ENCODE data around the gene DNMT1. TPM values are rescaled to one million over a fixed set of nuclear protein-coding genes. Genes with fewer than 3 reads are reported as not detected.

Gene DNMT1
- total and polyA plus RNA-seq, 2 donors (not counting 1 experiment from before 2014, with no cell fraction given) = 53.0 to 119 TPM

DNA sequence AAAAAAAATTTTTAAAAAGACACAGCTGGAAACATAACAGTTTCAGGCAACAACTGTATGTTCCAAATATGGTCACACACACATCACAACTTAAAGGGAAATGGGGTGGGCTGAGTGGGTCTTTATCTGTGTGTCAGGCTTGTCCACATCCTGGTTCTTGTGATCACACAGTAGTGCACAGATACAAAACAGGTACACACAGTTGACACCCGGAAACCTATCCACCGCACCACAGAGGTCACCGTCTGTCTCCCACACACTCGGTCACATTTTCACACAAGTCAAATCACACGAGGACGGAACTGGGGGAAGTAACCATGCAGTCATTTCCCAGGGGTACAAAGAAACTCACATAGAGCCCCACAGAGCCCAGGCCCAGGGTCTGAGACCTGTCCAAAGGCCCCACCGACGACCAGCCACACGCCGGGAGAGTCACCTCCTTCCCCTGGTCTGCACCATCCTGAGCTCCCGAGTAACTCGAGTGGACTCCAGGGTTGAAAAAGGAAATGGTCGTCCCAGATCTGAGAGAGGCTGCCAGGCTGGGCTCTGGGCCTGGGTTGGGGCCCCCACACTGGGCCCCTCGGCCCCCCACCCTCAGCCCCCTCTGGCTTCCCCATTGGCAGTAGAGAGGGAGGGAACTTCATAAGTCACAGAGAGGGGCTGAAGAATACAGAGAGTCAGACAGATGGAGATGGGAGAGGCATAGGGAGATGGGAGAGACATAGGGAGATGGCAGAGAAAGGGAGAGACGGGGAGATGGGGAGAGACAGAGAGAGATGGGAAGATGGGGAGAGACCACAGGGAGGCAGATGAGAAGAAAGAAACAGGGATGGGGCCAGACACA, 89.9 kb downstream of the DNMT1 start:
- CTCF ChIA-PET = interaction anchor here (0.7 to 14.9 kb wide), 5 partner anchors 9 to 90 kb away, joined by 3 to 263 read pairs (median 4); partner anchors contain the start of genes DNMT1, EIF3G and P2RY11
- H3K36me3 ChIP-seq (replicated peaks in 1 of 2; ENCODE audit: control extremely low read depth in 1 of 2, control insufficient read depth in 1 of 2, extremely low read depth in 1 of 2, insufficient read depth in 2 of 2, low read length in 1 of 2) = peaks cover 0 to 28% of the 10 kb centered on the region in 2 experiments
- H3K4me2 ChIP-seq (replicated peaks; ENCODE audit: low read depth, low read length, poor library complexity, severe bottlenecking) = peak overlapping the region; percentile 83
- ATAC-seq (ENCODE audit: low read depth) (peak; percentile 33), DNase-seq (peak; percentile 91)
- POLR2A ChIA-PET = interaction anchor here (1.0 to 6.1 kb wide), 4 partner anchors 8 to 166 kb away, joined by 3 to 62 read pairs (median 16); partner anchors contain the start of genes ICAM1 and P2RY11
- Mint-ChIP-seq H3K27ac (peak overlapping the region; percentile 99), H3K27me3 (no peaks in the 10 kb centered on the region), H3K9me3 (ENCODE audit: insufficient read depth) (no peaks in the 10 kb centered on the region), H3K4me3 (peak overlapping the region; percentile 92), H3K4me1 (peaks cover 55% of the 10 kb centered on the region)
- WGBS (ENCODE audit: insufficient coverage) = 16% methylated on average over 11 of the region's 15 CpGs
- H4K20me1 ChIP-seq (ENCODE audit: control insufficient read depth, insufficient read depth, low read length, poor library complexity, severe bottlenecking) = peaks cover 26% of the 10 kb centered on the region
- H3K4me1 ChIP-seq (ENCODE audit: control insufficient read depth in 2 of 2, insufficient read depth in 2 of 2, low read length in 2 of 2) = peaks cover 55 to 75% of the 10 kb centered on the region in 2 donors
- peak overlapping the region; percentile 50 for H3K9ac ChIP-seq (ENCODE audit: low read length)
- H3K79me2 ChIP-seq (ENCODE audit: control insufficient read depth, insufficient read depth, low read length) = peaks cover 36% of the 10 kb centered on the region
- H3K9me3 ChIP-seq (ENCODE audit: control extremely low read depth in 1 of 3, control insufficient read depth in 2 of 3, insufficient read depth in 1 of 3, low read length in 2 of 3) = no peaks in the 10 kb centered on the region
- intact Hi-C loops (cut with micrococcal nuclease) = loop anchor here (10.0 kb wide), 1 partner anchor 300 kb away; the partner anchor contains the start of gene CDC37
- peak overlapping the region; percentile 97 to 99 for H3K27ac ChIP-seq (ENCODE audit: low read length in 2 of 2)
- no peaks in the 10 kb centered on the region for H3K27me3 ChIP-seq (replicated peaks in 1 of 4; ENCODE audit: control extremely low read depth in 1 of 4, control insufficient read depth in 3 of 4, insufficient read depth in 4 of 4, low read length in 3 of 4)
- no peak for TF ChIP-seq EZH2 (IDR thresholded peaks at IDR 0.05; ENCODE audit: borderline replicate concordance, insufficient read depth, low read depth, low read length, poor library complexity, severe bottlenecking)
- TF ChIP-seq, protein P1, sequence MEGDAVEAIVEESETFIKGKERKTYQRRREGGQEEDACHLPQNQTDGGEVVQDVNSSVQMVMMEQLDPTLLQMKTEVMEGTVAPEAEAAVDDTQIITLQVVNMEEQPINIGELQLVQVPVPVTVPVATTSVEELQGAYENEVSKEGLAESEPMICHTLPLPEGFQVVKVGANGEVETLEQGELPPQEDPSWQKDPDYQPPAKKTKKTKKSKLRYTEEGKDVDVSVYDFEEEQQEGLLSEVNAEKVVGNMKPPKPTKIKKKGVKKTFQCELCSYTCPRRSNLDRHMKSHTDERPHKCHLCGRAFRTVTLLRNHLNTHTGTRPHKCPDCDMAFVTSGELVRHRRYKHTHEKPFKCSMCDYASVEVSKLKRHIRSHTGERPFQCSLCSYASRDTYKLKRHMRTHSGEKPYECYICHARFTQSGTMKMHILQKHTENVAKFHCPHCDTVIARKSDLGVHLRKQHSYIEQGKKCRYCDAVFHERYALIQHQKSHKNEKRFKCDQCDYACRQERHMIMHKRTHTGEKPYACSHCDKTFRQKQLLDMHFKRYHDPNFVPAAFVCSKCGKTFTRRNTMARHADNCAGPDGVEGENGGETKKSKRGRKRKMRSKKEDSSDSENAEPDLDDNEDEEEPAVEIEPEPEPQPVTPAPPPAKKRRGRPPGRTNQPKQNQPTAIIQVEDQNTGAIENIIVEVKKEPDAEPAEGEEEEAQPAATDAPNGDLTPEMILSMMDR (IDR thresholded peaks at IDR 0.05) = no peak
- peak overlapping the region in 1 of 5 experiments; percentile 71 for H3K4me3 ChIP-seq (ENCODE audit: control extremely low read depth in 1 of 5, extremely low read depth in 1 of 5, insufficient read depth in 1 of 5, low read depth in 2 of 5, low read length in 4 of 5)
- no peak overlapping the region for H2AFZ ChIP-seq (ENCODE audit: insufficient read depth, low read depth, low read length, poor library complexity, severe bottlenecking)
